Small intestine (tissue), 7 donors: ENCODE data around the gene FGFR1OP2. TPM values are rescaled to one million over a fixed set of nuclear protein-coding genes. Genes with fewer than 3 reads are reported as not detected.

Source experiments
- DNase-seq, 2 donors: peaks; one replicate each; pipeline versions ENCODE4 v3.0.0 to v3.0.0-alpha.2; 2013
- FAIRE-seq: peaks from 2 replicates; lab custom pipeline; 2012; peaks lifted over from hg19 to GRCh38; lab: Jason Lieb, UNC
- H3K27ac ChIP-seq, 3 donors: one replicate each; pipeline ENCODE4 v1.5.1; 2013; ENCODE audit warnings: low read length in 2 of 3, mild to moderate bottlenecking in 2 of 3, control low read depth in 1 of 3, inconsistent platforms in 1 of 3, low read depth in 1 of 3, moderate library complexity in 1 of 3
- H3K27me3 ChIP-seq, 3 donors: one replicate each; pipeline ENCODE4 v1.6.1; 2013; ENCODE audit warnings: low read length in 3 of 3, inconsistent platforms in 1 of 3; ENCODE audit not compliant: control insufficient read depth in 3 of 3, insufficient read depth in 3 of 3
- H3K36me3 ChIP-seq, 3 donors: one replicate each; pipeline ENCODE4 v1.6.1; 2013; ENCODE audit warnings: low read length in 3 of 3, inconsistent platforms in 1 of 3, low read depth in 1 of 3, mild to moderate bottlenecking in 1 of 3, moderate library complexity in 1 of 3; ENCODE audit not compliant: control insufficient read depth in 3 of 3, insufficient read depth in 2 of 3
- H3K4me1 ChIP-seq, 3 donors: one replicate each; pipeline ENCODE4 v1.6.1; 2013; ENCODE audit warnings: low read length in 2 of 3, inconsistent platforms in 1 of 3, low read depth in 1 of 3, mild to moderate bottlenecking in 1 of 3, moderate library complexity in 1 of 3; ENCODE audit not compliant: control insufficient read depth in 3 of 3, insufficient read depth in 2 of 3
- H3K4me3 ChIP-seq, 3 donors: one replicate each; pipeline ENCODE4 v1.5.1; 2013; ENCODE audit warnings: low read length in 3 of 3, control low read depth in 1 of 3, inconsistent platforms in 1 of 3, low read depth in 1 of 3, mild to moderate bottlenecking in 1 of 3, moderate library complexity in 1 of 3
- H3K9me3 ChIP-seq, 2 donors: one replicate each; pipeline ENCODE4 v1.6.1; 2013; ENCODE audit warnings: low read depth in 1 of 2, low read length in 1 of 2; ENCODE audit not compliant: control insufficient read depth in 2 of 2, insufficient read depth in 1 of 2
- WGBS, 3 donors: extraction: QIAGEN DNeasy Blood & Tissue Kit; methylation state at CpG; one replicate each; pipeline ENCODE4 v1.1.7; 2013; 5-methylcytosine and 5-hydroxymethylcytosine counted together
- polyA plus RNA-seq, 4 donors: library from polyadenylated mRNA; stranded (reverse) in 3 of 4; unstranded in 1 of 4; fragments of 200-250 nt in 3 of 4; fragments of 120-200 nt in 1 of 4; gene quantifications; one replicate each; pipeline versions ENCODE4 v1.2.1 to v1.2.3, GENCODE V29; 2013
- donor health status: healthy with polysubstance abuse.
- donor health status: control.
- donor health status: control.
- donor health status: Bipolar disorder and iron deficiency.
- donor health status: healthy.

FGFR1OP2 gene
- polyA plus RNA-seq, 4 donors, result 21.7 to 44.2 (median 24.5) TPM

GRCh38 chr12:26936559-26937442 lies 1.5 kb upstream of the FGFR1OP2 start:
- H3K4me1 ChIP-seq, result peaks cover 0 to 3% (median 2%) of the 10 kb centered on the region in 3 donors
- peak overlapping the region in 2 of 3 donors; percentile 97 to 98 for H3K27ac ChIP-seq
- H3K36me3 ChIP-seq, result peaks cover 0 to 3% (median 0%) of the 10 kb centered on the region in 3 donors
- no peak for FAIRE-seq
- no peaks in the 10 kb centered on the region for H3K27me3 ChIP-seq
- no peak for DNase-seq
- H3K9me3 ChIP-seq, result no peaks in the 10 kb centered on the region
- peak overlapping the region; percentile 87 to 98 (median 91) for H3K4me3 ChIP-seq
- WGBS, 3 donors, result 6 to 10% (median 9%) methylated on average over 8 of the region's 8 CpGs

DNA sequence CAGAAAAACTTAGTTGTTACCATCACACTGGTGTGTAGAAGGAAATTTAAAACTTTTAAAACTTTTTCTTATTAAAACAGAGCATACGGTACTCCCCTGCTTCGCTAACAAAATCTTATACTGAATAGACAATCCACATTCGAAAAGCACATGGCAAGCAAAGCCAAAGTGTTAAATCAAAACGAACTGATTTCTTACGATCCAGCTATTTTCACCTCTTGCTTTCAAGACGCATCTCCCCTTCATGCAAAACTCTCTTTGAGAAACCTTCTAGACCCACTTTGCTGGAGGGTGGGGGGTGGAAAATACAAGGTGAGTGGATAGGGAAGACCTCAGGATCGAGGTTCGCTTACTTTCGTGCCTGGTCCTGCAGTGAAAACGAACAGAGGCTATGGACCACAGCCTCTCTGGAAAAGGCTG lies 817 bp upstream of the FGFR1OP2 start:
- H3K27me3 ChIP-seq, result no peaks in the 10 kb centered on the region
- H3K9me3 ChIP-seq, result no peaks in the 10 kb centered on the region
- DNase-seq (no peak), FAIRE-seq (no peak)
- peak overlapping the region; percentile 87 to 98 (median 91) for H3K4me3 ChIP-seq
- H3K27ac ChIP-seq, result peak overlapping the region; percentile 58 to 98 (median 97)
- 0% methylated on average over 10 of the region's 10 CpGs for WGBS, 3 donors
- peaks cover 0 to 2% (median 0%) of the 10 kb centered on the region in 3 donors for H3K36me3 ChIP-seq
- H3K4me1 ChIP-seq, result peaks cover 0 to 3% (median 2%) of the 10 kb centered on the region in 3 donors

DNA sequence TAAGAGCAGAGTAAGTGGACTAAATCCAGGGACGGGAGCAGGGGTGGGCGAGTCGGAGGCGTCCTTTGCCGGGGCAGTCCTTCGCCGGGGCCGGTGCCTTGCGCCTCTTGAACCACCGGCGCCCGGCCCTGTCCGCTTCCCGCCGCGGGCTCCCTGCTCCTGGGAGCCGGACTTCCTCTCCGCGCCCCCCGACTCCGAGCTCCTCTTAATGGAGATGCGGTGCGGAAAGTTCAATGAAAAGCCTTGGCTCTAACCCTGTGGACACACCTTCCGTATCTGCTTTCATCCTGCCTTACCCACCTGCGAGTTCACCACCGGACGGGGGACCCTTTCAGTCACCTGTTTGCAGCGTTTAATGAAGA lies 412 bp downstream of the FGFR1OP2 start:
- H3K4me3 ChIP-seq, result peak overlapping the region; percentile 87 to 98 (median 91)
- no peaks in the 10 kb centered on the region for H3K27me3 ChIP-seq
- FAIRE-seq, result no peak
- peaks cover 0 to 2% (median 0%) of the 10 kb centered on the region in 3 donors for H3K36me3 ChIP-seq
- no peak for DNase-seq
- 0 to 1% (median 1%) methylated on average over 28 of the region's 28 CpGs for WGBS, 3 donors
- peak overlapping the region; percentile 88 to 98 (median 97) for H3K27ac ChIP-seq
- H3K4me1 ChIP-seq, result peaks cover 0 to 3% (median 2%) of the 10 kb centered on the region in 3 donors
- H3K9me3 ChIP-seq, result no peaks in the 10 kb centered on the region

DNA sequence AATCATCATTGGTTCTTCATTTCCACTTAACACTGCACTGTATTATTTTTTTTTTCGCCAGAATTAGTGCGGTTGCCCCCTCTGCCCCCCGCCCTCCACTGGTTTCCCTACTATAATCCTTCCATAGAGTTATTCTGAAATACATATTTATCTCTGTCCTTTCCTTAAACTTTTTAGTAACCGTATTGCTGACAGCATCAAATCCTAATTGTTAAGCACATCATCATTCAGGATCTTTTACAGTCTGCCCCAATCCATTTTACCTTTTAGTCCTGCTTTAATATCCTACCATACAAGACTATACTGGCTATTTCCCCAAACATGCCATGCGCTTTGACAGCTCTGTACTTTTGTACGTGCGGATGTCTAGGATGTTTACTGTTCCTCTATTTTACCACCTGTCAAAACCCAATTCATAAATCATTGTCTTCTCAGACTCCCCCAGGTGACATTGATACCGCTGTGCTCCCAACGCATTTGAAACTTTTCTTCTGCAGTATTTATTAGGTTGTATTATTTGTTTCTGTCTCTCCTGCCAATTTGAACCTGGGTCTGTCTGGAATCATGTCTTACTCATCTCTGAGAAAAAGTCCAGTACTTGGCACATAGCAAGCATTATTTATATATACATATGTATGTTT lies 1.0 kb downstream of the FGFR1OP2 start:
- H3K27me3 ChIP-seq, result no peaks in the 10 kb centered on the region
- no peaks in the 10 kb centered on the region for H3K36me3 ChIP-seq
- H3K4me1 ChIP-seq, result peaks cover 0 to 3% (median 2%) of the 10 kb centered on the region in 3 donors
- FAIRE-seq (no peak), DNase-seq (peak; percentile 11 to 45)
- peak overlapping the region; percentile 88 to 98 (median 97) for H3K27ac ChIP-seq
- H3K4me3 ChIP-seq, result peak overlapping the region; percentile 87 to 98 (median 91)
- H3K9me3 ChIP-seq, result no peaks in the 10 kb centered on the region
- 1 to 3% (median 2%) methylated on average over 9 of the region's 9 CpGs for WGBS, 3 donors

GRCh38 chr12:26939953-26940352 lies 1.7 kb downstream of the FGFR1OP2 start:
- no peak for FAIRE-seq
- WGBS, 3 donors, result 20 to 35% (median 23%) methylated on average over 1 of the region's 1 CpG
- peak overlapping the region in 1 of 3 donors; percentile 91 for H3K4me3 ChIP-seq

GRCh38 chr12:26940516-26941214 lies 2.4 kb downstream of the FGFR1OP2 start:
- Histone ChIP-seq H3K4me3 (no peak overlapping the region), H3K4me1 (peaks cover 0 to 3% (median 2%) of the 10 kb centered on the region in 3 donors)

More at GRCh38 chr12:26939953-26940352, 1.7 kb downstream of the FGFR1OP2 start:
- Histone ChIP-seq H3K36me3 (no peaks in the 10 kb centered on the region), H3K27me3 (no peaks in the 10 kb centered on the region), H3K4me1 (peaks cover 0 to 3% (median 2%) of the 10 kb centered on the region in 3 donors), H3K27ac (no peak overlapping the region), H3K9me3 (no peaks in the 10 kb centered on the region)
- DNase-seq, result peak in 1 of 2 donors; percentile 8

GRCh38 chr12:26941215-26941594 lies 2.9 kb downstream of the FGFR1OP2 start:
- Histone ChIP-seq H3K4me3 (no peak overlapping the region), H3K36me3 (peaks cover 0 to under 1% (median 0%) of the 10 kb centered on the region in 3 donors), H3K4me1 (peaks cover 0 to 2% (median 1%) of the 10 kb centered on the region in 3 donors), H3K9me3 (peaks cover 0 to 3% of the 10 kb centered on the region in 2 donors), H3K27ac (no peak overlapping the region), H3K27me3 (no peaks in the 10 kb centered on the region)
- DNase-seq (peak in 1 of 2 donors; percentile 8), FAIRE-seq (no peak)
- WGBS, 3 donors, result 41 to 55% (median 50%) methylated on average over 1 of the region's 1 CpG

More at GRCh38 chr12:26940516-26941214, 2.4 kb downstream of the FGFR1OP2 start:
- 69 to 84% (median 74%) methylated on average over 3 of the region's 3 CpGs for WGBS, 3 donors
- Histone ChIP-seq H3K27me3 (no peaks in the 10 kb centered on the region), H3K36me3 (no peaks in the 10 kb centered on the region), H3K27ac (no peak overlapping the region), H3K9me3 (peaks cover 0 to 2% of the 10 kb centered on the region in 2 donors)
- FAIRE-seq (no peak), DNase-seq (peak in 1 of 2 donors; percentile 16)

GRCh38 chr12:26948309-26948708 lies 10.0 kb downstream of the FGFR1OP2 start:
- Histone ChIP-seq H3K4me3 (no peak overlapping the region), H3K36me3 (peaks cover 0 to 8% (median 2%) of the 10 kb centered on the region in 3 donors), H3K4me1 (no peaks in the 10 kb centered on the region), H3K27ac (no peak overlapping the region), H3K27me3 (no peaks in the 10 kb centered on the region), H3K9me3 (peaks cover 0 to 18% of the 10 kb centered on the region in 2 donors)
- FAIRE-seq (no peak), DNase-seq (no peak)
- WGBS, 3 donors, result 77 to 90% (median 81%) methylated on average over 1 of the region's 1 CpG
